NCI-H1436 (cell line): ENCODE measurements around the gene UQCRQ.
"Not testable (repeated sequence)": the region's sequence is repeated elsewhere in the genome, so short reads cannot be mapped to it uniquely, and the experiment has no call there.

ENCODE experiments used
- DNase-seq: peaks from one replicate; lab custom pipeline; 2025; lab: John Stamatoyannopoulos, UW

The UQCRQ gene

GRCh38 chr5:132834057-132834456 is 32.4 kb upstream of the UQCRQ start:
- DNase-seq = no peak

GRCh38 chr5:132836852-132837251 is 29.6 kb upstream of the UQCRQ start:
- DNase-seq = no peak

GRCh38 chr5:132837868-132838267 is 28.6 kb upstream of the UQCRQ start:
- DNase-seq = no peak

- DNase-seq = no peak
Measured at GRCh38 chr5:132838516-132839282, 27.7 kb upstream of the UQCRQ start.

GRCh38 chr5:132839426-132840301 is 26.8 kb upstream of the UQCRQ start:
- no peak for DNase-seq

- DNase-seq = no peak
Measured at GRCh38 chr5:132840313-132840712, 26.1 kb upstream of the UQCRQ start.

- DNase-seq = no peak
Measured at GRCh38 chr5:132840896-132841295, 25.5 kb upstream of the UQCRQ start.

GRCh38 chr5:132841305-132841704 is 25.1 kb upstream of the UQCRQ start:
- no peak for DNase-seq

- no peak for DNase-seq
Measured at GRCh38 chr5:132848270-132848669, 18.2 kb upstream of the UQCRQ start.

GRCh38 chr5:132849347-132849746 is 17.1 kb upstream of the UQCRQ start:
- no peak for DNase-seq

- DNase-seq = no peak
Measured at GRCh38 chr5:132850066-132850465, 16.4 kb upstream of the UQCRQ start.

- no peak for DNase-seq
Measured at GRCh38 chr5:132853323-132853722, 13.1 kb upstream of the UQCRQ start.

GRCh38 chr5:132853790-132854189 is 12.7 kb upstream of the UQCRQ start:
- DNase-seq = no peak

GRCh38 chr5:132854301-132854700 is 12.1 kb upstream of the UQCRQ start:
- DNase-seq = no peak

- DNase-seq = not testable (repeated sequence)
Measured at GRCh38 chr5:132854992-132855391, 11.4 kb upstream of the UQCRQ start.

GRCh38 chr5:132856011-132856410 is 10.4 kb upstream of the UQCRQ start:
- no peak for DNase-seq

GRCh38 chr5:132859889-132860437 is 6.5 kb upstream of the UQCRQ start:
- DNase-seq = no peak

- DNase-seq = no peak
Measured at GRCh38 chr5:132860742-132861141, 5.7 kb upstream of the UQCRQ start.

- DNase-seq = no peak
Measured at GRCh38 chr5:132865668-132866341, 637 bp upstream of the UQCRQ start.

GRCh38 chr5:132867046-132867451 is 607 bp downstream of the UQCRQ start:
- DNase-seq = no peak

- DNase-seq = no peak
Measured at GRCh38 chr5:132868754-132869153, 2.3 kb downstream of the UQCRQ start.

- no peak for DNase-seq
Measured at GRCh38 chr5:132870801-132871200, 4.4 kb downstream of the UQCRQ start.
